Erythroblast (primary cell): ENCODE data around the gene CHRDL1.

Source experiments
- GATA1 ChIP-seq: IDR thresholded peaks from 2 replicates; pipeline ENCODE4 v1.6.1; 2011; ENCODE audit warnings: low read depth, mild to moderate bottlenecking, control low read depth, low read length, moderate library complexity
- POLR2A ChIP-seq: IDR thresholded peaks from 2 replicates; pipeline ENCODE4 v1.6.1; 2011; ENCODE audit warnings: mild to moderate bottlenecking, low read length

DNA sequence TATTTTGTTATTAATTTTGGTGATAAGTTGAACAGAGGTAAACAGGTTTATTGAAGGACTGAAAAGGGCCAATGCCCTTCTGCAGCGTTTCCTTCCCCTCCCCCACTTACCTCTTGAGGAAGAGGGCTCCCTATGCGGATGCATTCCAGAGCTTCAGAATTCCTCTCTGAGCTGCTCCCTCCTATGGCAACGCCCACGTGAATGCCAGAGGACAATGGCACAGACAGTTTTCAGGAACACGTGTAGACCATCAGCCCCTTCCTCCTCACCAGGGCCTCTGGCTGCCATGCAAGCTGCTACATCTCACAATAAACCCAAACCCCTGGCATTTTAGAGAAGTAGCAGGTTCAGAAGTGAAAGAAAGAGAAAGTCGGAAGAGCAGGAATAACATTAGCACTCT lies 127.9 kb downstream of the CHRDL1 start:
- TF ChIP-seq GATA1 (no peak), POLR2A (no peak)
